K562 (cell line): ENCODE measurements around the gene HK1. TPM values are rescaled to one million over a fixed set of nuclear protein-coding genes. Genes with fewer than 3 reads are reported as not detected.

Experiments used
- ATAC-seq: fragments of 200-7000 bp; cut with Tn5 transposase; 3 replicates; pipeline ENCODE4 v1.9.1; 2020; ENCODE audit warnings: moderate library complexity
- BruUV-seq: library from RNA; stranded (reverse); fragments of 400-500 nt; replicated peaks from 2 replicates; lab custom pipeline; 2021; lab: Mats Ljungman, UMichigan
- CTCF ChIA-PET: fragments of 300-600 bp; formaldehyde crosslinking; extraction: SDS; loops from one replicate; lab custom pipeline; 2021; ENCODE audit warnings: low intra/inter-chr PET ratio; lab: Yijun Ruan, JAX
- POLR2A ChIA-PET: fragments of 300-600, 350-650 bp; sonication (Branson Sonifier 250); formaldehyde crosslinking; extraction: SDS; loops from one replicate; lab custom pipeline; 2021; ENCODE audit warnings: antibody characterized with exemption, inconsistent platforms; lab: Yijun Ruan, JAX
- DNase-seq, 4 experiments: peaks; one replicate each; pipeline versions ENCODE4 v3.0.0 to v3.0.0-alpha.2; 2011 to 2018; ENCODE audit warnings: low spot score in 3 of 4, mixed read lengths in 3 of 4; ENCODE audit errors: extremely low read depth in 1 of 4
- FAIRE-seq: peaks from 2 replicates; lab custom pipeline; 2011; peaks lifted over from hg19 to GRCh38; lab: Jason Lieb, UNC
- H2AFZ ChIP-seq: 2 replicates; pipeline ENCODE4 v1.6.0; 2011; ENCODE audit warnings: low read depth, low read length, control low read depth, inconsistent platforms
- H3K27ac ChIP-seq: fragments of 200-600 bp; 3 replicates; pipeline ENCODE4 v1.8.0; 2011; ENCODE audit warnings: low read depth, mild to moderate bottlenecking, control low read depth, inconsistent platforms, low read length, moderate library complexity, mixed read lengths; ENCODE audit errors: extremely low read depth
- H3K27me3 ChIP-seq, 2 experiments: fragments of 300-600 bp in 1 of 2; 2 replicates in 1 of 2; 3 replicates in 1 of 2; pipeline versions ENCODE4 v1.6.0 to v1.8.0; 2011; ENCODE audit warnings: inconsistent platforms in 2 of 2, low read length in 2 of 2, mild to moderate bottlenecking in 1 of 2, mixed read lengths in 1 of 2, moderate library complexity in 1 of 2; ENCODE audit not compliant: control insufficient read depth in 2 of 2, insufficient read depth in 2 of 2
- H3K36me3 ChIP-seq: fragments of 300-600 bp; 3 replicates; pipeline ENCODE4 v1.8.0; 2011; ENCODE audit warnings: mild to moderate bottlenecking, low read length, inconsistent platforms; ENCODE audit not compliant: control insufficient read depth, insufficient read depth
- H3K4me1 ChIP-seq, 2 experiments: fragments of 200-600 bp in 1 of 2; replicated peaks in 1 of 2; 2 replicates in 1 of 2; 3 replicates in 1 of 2; pipeline versions ENCODE4 v1.5.1 to v1.8.0; 2011; ENCODE audit warnings: inconsistent platforms in 2 of 2, low read length in 2 of 2, mild to moderate bottlenecking in 1 of 2, mixed read lengths in 1 of 2, moderate library complexity in 1 of 2; ENCODE audit not compliant: control insufficient read depth in 2 of 2, insufficient read depth in 2 of 2
- H3K4me2 ChIP-seq: 2 replicates; pipeline ENCODE4 v1.6.1; 2011; ENCODE audit warnings: low read length, control low read depth, inconsistent platforms, mixed read lengths; ENCODE audit not compliant: insufficient read depth
- H3K4me3 ChIP-seq: fragments of 200-600 bp; sonication (generic), shearing (Covaris generic); 2 replicates; pipeline ENCODE4 v1.5.1; 2016; ENCODE audit warnings: control low read depth, inconsistent platforms
- H3K79me2 ChIP-seq: fragments of 200-600 bp; 3 replicates; pipeline ENCODE4 v1.8.0; 2011; ENCODE audit warnings: low read length, inconsistent platforms; ENCODE audit not compliant: control insufficient read depth, insufficient read depth
- H3K9ac ChIP-seq, 2 experiments: 2 replicates each; pipeline versions ENCODE4 v1.6.0 to v1.6.1; 2011; ENCODE audit warnings: low read depth in 2 of 2, low read length in 2 of 2, control low read depth in 1 of 2, inconsistent platforms in 1 of 2, mild to moderate bottlenecking in 1 of 2, mixed read lengths in 1 of 2; ENCODE audit not compliant: insufficient read depth in 1 of 2
- H3K9me1 ChIP-seq: one replicate; pipeline ENCODE4 v1.6.0; 2011; ENCODE audit warnings: inconsistent platforms, mild to moderate bottlenecking, low read length, moderate library complexity; ENCODE audit not compliant: control insufficient read depth, insufficient read depth
- H3K9me3 ChIP-seq: replicated peaks from 2 replicates; pipeline ENCODE4 v1.5.1; 2011; ENCODE audit warnings: low read depth, low read length, inconsistent platforms; ENCODE audit not compliant: control insufficient read depth, insufficient read depth
- H4K20me1 ChIP-seq: replicated peaks from 2 replicates; pipeline ENCODE4 v1.6.1; 2011; ENCODE audit warnings: low read length, inconsistent platforms, mixed read lengths; ENCODE audit not compliant: control insufficient read depth, insufficient read depth
- ATF4 ChIP-seq: fragments of 450-650 bp; formaldehyde crosslinking; IDR thresholded peaks from 2 replicates; pipeline ENCODE4 v1.4.0; 2022; ENCODE audit warnings: mild to moderate bottlenecking, moderate library complexity
- ELF2 ChIP-seq: fragments of 250-450 bp; sonication (Bioruptor Pico); IDR thresholded peaks from 2 replicates; pipeline ENCODE4 v1.5.0; 2021; ENCODE audit warnings: mild to moderate bottlenecking
- ETS1 ChIP-seq: conservative IDR thresholded peaks from 2 replicates; pipeline ENCODE4 v1.6.1; 2011; ENCODE audit warnings: low read depth, mild to moderate bottlenecking, low read length; ENCODE audit not compliant: control insufficient read depth
- GATA2 ChIP-seq: sonication (generic); formaldehyde crosslinking; IDR thresholded peaks from 2 replicates; pipeline ENCODE4 v1.4.0; 2020; ENCODE audit warnings: mild to moderate bottlenecking, missing genetic modification reagents
- GATAD2A ChIP-seq: fragments of 450-650 bp; IDR thresholded peaks from 2 replicates; pipeline ENCODE4 v1.6.1; 2017
- MCM3 ChIP-seq: fragments of 450-650 bp; IDR thresholded peaks from 2 replicates; pipeline ENCODE4 v1.6.1; 2016
- NR0B1 ChIP-seq: fragments of 450-650 bp; IDR thresholded peaks from one replicate; pipeline ENCODE4 v1.6.1; 2018; ENCODE audit warnings: mild to moderate bottlenecking, moderate library complexity; ENCODE audit not compliant: partially characterized antibody
- ZNF24 ChIP-seq: fragments of 450-650 bp; IDR thresholded peaks from 2 replicates; pipeline ENCODE4 v1.6.1; 2016
- WGBS: fragments of 100-300 bp; shearing (Covaris generic); methylation state at CpG from one replicate; pipeline ENCODE4 v1.1.6; 2016; ENCODE audit warnings: low coverage, mixed read lengths; ENCODE audit not compliant: insufficient coverage; ENCODE audit errors: missing lambda C conversion rate; 5-methylcytosine and 5-hydroxymethylcytosine counted together
- in situ Hi-C: fragments of 300-500 bp; cut with MboI; formaldehyde crosslinking; loops from 4 replicates; pipeline ENCODE4 v1.15.0; 2018; ENCODE audit warnings: inconsistent platforms, mixed read lengths
- intact Hi-C: fragments of 100-400 bp; cut with micrococcal nuclease; formaldehyde crosslinking; loops from 2 replicates; pipeline ENCODE4 v1.14.2; 2022
- polyA plus RNA-seq, 8 experiments: library from polyadenylated mRNA; depleted of rRNA in 4 of 8; stranded (reverse) in 5 of 8; unstranded in 3 of 8; fragments of >200 nt; fragmentation: Nextera tagmentation in 2 of 8; fragmentation: Illumina TruSeq in 1 of 8; extraction: Ambion mirVana in 2 of 8; extraction: Trizol in 1 of 8; gene quantifications; 2 replicates each; pipeline versions ENCODE4 v1.2.1 to v1.2.3, GENCODE V29; 2011 to 2014; ENCODE audit warnings: inconsistent platforms in 1 of 8, missing spikeins in 1 of 8
- total RNA-seq, 7 experiments: library from RNA; depleted of rRNA in 6 of 7; stranded (reverse); fragments of >200 nt in 6 of 7; fragmentation: Illumina TruSeq in 2 of 7; extraction: Trizol in 2 of 7; gene quantifications; 2 replicates each; pipeline versions ENCODE4 v1.2.1 to v1.2.3, GENCODE V29; 2011 to 2021; ENCODE audit warnings: low replicate concordance in 1 of 7
- TF ChIP-seq, protein P1 (sequence below): sonication (generic); formaldehyde crosslinking; IDR thresholded peaks from 2 replicates; pipeline ENCODE4 v1.4.0; 2020; ENCODE audit warnings: mild to moderate bottlenecking, missing genetic modification reagents

HK1 gene
- total and polyA plus RNA-seq, 9 of the 15 experiments (the other 6 are each of a cell fraction or from before 2014, with no cell fraction given), result 29.2 to 444 (median 193) TPM

DNA sequence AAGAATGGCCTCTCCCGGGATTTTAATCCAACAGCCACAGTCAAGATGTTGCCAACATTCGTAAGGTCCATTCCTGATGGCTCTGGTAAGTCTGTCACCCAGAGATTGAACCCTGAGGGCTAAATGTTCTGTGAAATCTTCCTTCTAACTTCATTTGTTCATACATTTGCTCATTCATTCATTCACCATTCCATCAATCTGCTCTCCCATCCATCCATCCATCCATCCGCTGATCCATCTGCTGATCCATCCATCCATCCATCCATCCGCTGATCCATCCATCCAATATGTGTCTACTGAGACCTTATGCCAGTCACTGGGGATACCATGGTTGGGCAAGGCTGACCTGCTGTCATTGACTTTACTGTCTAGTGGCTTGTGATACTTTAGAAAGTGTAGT, 65.6 kb downstream of the HK1 start:
- intact Hi-C loops, result no loop called here
- no peak for ATAC-seq
- Histone ChIP-seq H3K27me3 (no peaks in the 10 kb centered on the region), H3K27ac (no peak overlapping the region), H4K20me1 (peaks cover 40% of the 10 kb centered on the region), H3K79me2 (peaks cover 96% of the 10 kb centered on the region), H3K36me3 (peaks cover 81% of the 10 kb centered on the region), H3K9me3 (no peaks in the 10 kb centered on the region), H3K9ac (no peak overlapping the region; a peak in 1 of 4 replicates), H3K4me1 (peaks cover 16 to 20% of the 10 kb centered on the region in 2 experiments; a peak in 4 of 5 replicates), H3K4me2 (no peak overlapping the region), H3K9me1 (no peaks in the 10 kb centered on the region), H3K4me3 (no peak overlapping the region), H2AFZ (no peak overlapping the region)
- no TSS peak for BruUV-seq
- no peak for FAIRE-seq
- ChIA-PET POLR2A (no interaction called here), CTCF (no interaction called here)
- no peak for TF ChIP-seq ATF4 (CRISPR knock-in tag)
- 0 out of 2 replicates have a peak, but pooled peaks have one; percentile 25 for TF ChIP-seq ELF2 (CRISPR knock-in tag)
- TF ChIP-seq ZNF24, result peak; percentile 89
- no peak for DNase-seq
- in situ Hi-C loops, result no loop called here
- 93% methylated on average over 4 of the region's 4 CpGs for WGBS

DNA sequence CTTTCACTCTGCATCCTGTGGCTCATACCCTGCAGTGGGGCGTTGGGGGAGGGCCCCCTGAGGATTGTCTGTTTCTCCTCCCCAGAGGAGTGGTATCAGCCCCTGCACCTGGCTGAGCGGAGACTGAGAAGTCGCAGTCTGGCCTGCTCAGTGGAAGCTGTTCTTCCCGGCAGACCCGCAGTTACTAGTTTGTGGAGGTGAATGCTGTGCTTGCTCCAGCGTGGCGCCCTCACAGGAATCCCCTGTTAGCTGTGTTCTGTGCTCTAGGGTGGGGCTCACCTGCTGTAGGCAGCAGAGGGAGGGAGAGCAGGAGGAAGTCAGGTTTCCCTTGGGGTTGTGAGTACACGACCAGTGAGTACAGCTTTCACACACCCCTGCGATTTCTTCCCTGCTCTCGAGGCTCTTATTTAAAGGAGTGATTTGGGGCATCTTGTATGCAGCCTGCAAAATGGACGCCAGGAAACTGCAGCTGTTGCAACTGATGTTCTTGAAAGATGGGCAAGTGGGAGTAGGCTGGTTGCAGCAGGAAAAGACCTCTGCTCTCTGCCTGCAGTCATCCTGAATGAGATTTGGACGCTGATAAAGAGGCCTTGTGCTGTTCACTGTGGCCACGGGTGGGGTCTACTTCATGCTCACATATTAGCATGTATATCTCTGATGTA, 66.4 kb downstream of the HK1 start:
- DNase-seq (peak in 1 of 4 experiments; percentile 56), FAIRE-seq (no peak), ATAC-seq (peak; percentile 76)
- peaks cover 14 to 20% of the 10 kb centered on the region in 2 experiments; a peak in 4 of 5 replicates for H3K4me1 ChIP-seq
- no peak overlapping the region for H3K4me2 ChIP-seq
- no peak overlapping the region for H3K4me3 ChIP-seq
- H3K9ac ChIP-seq, result peak overlapping the region in 1 of 2 experiments; percentile 30; a peak in 1 of 4 replicates
- H3K9me1 ChIP-seq, result no peaks in the 10 kb centered on the region
- in situ Hi-C loops, result no loop called here
- H2AFZ ChIP-seq, result no peak overlapping the region
- peaks cover 96% of the 10 kb centered on the region for H3K79me2 ChIP-seq
- 0 out of 3 replicates have a peak overlapping the region, but pooled peaks have one; percentile 7 for H3K27ac ChIP-seq
- ChIA-PET POLR2A (interaction anchor here (0.6 to 0.8 kb wide), 3 partner anchors 8 to 40 kb away, joined by 3 to 4 read pairs (median 3); no protein-coding TSS in a partner anchor), CTCF (no interaction called here)
- BruUV-seq, result TSS peak; percentile 4
- 54% methylated on average over 13 of the region's 13 CpGs for WGBS
- H3K9me3 ChIP-seq, result no peaks in the 10 kb centered on the region
- H4K20me1 ChIP-seq, result peaks cover 32% of the 10 kb centered on the region; the same call in 1 of the 2 replicates
- intact Hi-C loops, result no loop called here
- H3K27me3 ChIP-seq, result no peaks in the 10 kb centered on the region
- H3K36me3 ChIP-seq, result peaks cover 81% of the 10 kb centered on the region
- 0 out of 2 replicates have a peak, but pooled peaks have one; percentile 27 for TF ChIP-seq GATA2
- TF ChIP-seq ETS1, result no peak
- no peak for TF ChIP-seq GATAD2A
- no peak for TF ChIP-seq NR0B1
- TF ChIP-seq, protein P1, sequence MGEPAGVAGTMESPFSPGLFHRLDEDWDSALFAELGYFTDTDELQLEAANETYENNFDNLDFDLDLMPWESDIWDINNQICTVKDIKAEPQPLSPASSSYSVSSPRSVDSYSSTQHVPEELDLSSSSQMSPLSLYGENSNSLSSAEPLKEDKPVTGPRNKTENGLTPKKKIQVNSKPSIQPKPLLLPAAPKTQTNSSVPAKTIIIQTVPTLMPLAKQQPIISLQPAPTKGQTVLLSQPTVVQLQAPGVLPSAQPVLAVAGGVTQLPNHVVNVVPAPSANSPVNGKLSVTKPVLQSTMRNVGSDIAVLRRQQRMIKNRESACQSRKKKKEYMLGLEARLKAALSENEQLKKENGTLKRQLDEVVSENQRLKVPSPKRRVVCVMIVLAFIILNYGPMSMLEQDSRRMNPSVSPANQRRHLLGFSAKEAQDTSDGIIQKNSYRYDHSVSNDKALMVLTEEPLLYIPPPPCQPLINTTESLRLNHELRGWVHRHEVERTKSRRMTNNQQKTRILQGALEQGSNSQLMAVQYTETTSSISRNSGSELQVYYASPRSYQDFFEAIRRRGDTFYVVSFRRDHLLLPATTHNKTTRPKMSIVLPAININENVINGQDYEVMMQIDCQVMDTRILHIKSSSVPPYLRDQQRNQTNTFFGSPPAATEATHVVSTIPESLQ (CRISPR knock-in tag), result no peak
- TF ChIP-seq MCM3, result no peak
